Adrenal gland (tissue), 5 donors: Measurements from ENCODE around the gene ZNF581.

Experiments used
- POLR2A ChIP-seq, 2 donors: fragments of 450-650 bp; IDR thresholded peaks; one replicate each; pipeline ENCODE4 v1.6.1; 2017; ENCODE audit warnings: antibody characterized with exemption in 2 of 2, mild to moderate bottlenecking in 2 of 2, moderate library complexity in 1 of 2
- TF ChIP-seq, protein P1 (sequence below), 6 experiments: fragments of 450-650 bp in 4 of 6; fragments of 200-600 bp in 2 of 6; sonication (generic) in 1 of 6; IDR thresholded peaks; 1 replicate in 5 of 6; 2 replicates in 1 of 6; pipeline versions ENCODE4 v1.5.1 to v1.8.0; 2016 to 2021; ENCODE audit warnings: antibody characterized with exemption in 6 of 6, mild to moderate bottlenecking in 2 of 6, moderate library complexity in 1 of 6
- donor health status: DM: no; HTN: no; CAD: no.

GRCh38 chr19:55599842-55600661 lies 43.4 kb upstream of the ZNF581 start, which contains the start of gene ZNF524:
- TF ChIP-seq, protein P1, sequence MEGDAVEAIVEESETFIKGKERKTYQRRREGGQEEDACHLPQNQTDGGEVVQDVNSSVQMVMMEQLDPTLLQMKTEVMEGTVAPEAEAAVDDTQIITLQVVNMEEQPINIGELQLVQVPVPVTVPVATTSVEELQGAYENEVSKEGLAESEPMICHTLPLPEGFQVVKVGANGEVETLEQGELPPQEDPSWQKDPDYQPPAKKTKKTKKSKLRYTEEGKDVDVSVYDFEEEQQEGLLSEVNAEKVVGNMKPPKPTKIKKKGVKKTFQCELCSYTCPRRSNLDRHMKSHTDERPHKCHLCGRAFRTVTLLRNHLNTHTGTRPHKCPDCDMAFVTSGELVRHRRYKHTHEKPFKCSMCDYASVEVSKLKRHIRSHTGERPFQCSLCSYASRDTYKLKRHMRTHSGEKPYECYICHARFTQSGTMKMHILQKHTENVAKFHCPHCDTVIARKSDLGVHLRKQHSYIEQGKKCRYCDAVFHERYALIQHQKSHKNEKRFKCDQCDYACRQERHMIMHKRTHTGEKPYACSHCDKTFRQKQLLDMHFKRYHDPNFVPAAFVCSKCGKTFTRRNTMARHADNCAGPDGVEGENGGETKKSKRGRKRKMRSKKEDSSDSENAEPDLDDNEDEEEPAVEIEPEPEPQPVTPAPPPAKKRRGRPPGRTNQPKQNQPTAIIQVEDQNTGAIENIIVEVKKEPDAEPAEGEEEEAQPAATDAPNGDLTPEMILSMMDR (IDR thresholded peaks at IDR 0.05): peak in 1 of 6 experiments; percentile 8
- TF ChIP-seq POLR2A (IDR thresholded peaks at IDR 0.05): peak; percentile 3 to 41
